Middle frontal gyrus (tissue), 1 donor: ENCODE data around the gene GPX7.

Source experiments
- DNase-seq: peaks from one replicate; pipeline ENCODE4 v3.0.0-alpha.2; 2015; ENCODE audit warnings: low spot score; ENCODE audit errors: extremely low spot score

Gene GPX7

GRCh38 chr1:52585474-52585873 lies 16.7 kb upstream of the GPX7 start:
- no peak for DNase-seq

- DNase-seq = no peak
Measured at GRCh38 chr1:52588027-52588426, 14.1 kb upstream of the GPX7 start.

- no peak for DNase-seq
Measured at GRCh38 chr1:52588535-52588934, 13.6 kb upstream of the GPX7 start.

GRCh38 chr1:52590266-52590665 lies 11.9 kb upstream of the GPX7 start:
- no peak for DNase-seq

GRCh38 chr1:52592637-52593323 lies 9.4 kb upstream of the GPX7 start:
- no peak for DNase-seq

- no peak for DNase-seq
Measured at GRCh38 chr1:52593495-52593894, 8.7 kb upstream of the GPX7 start.

GRCh38 chr1:52595061-52595460 lies 7.1 kb upstream of the GPX7 start:
- DNase-seq = no peak

GRCh38 chr1:52597912-52598311 lies 4.3 kb upstream of the GPX7 start:
- DNase-seq = no peak

GRCh38 chr1:52598729-52599128 lies 3.4 kb upstream of the GPX7 start:
- DNase-seq = no peak

GRCh38 chr1:52599236-52599635 lies 2.9 kb upstream of the GPX7 start:
- DNase-seq = no peak

- DNase-seq = no peak
Measured at GRCh38 chr1:52600533-52601179, 1.5 kb upstream of the GPX7 start.

- DNase-seq = no peak
Measured at GRCh38 chr1:52601519-52601918, 652 bp upstream of the GPX7 start.

- DNase-seq = no peak
Measured at GRCh38 chr1:52602856-52603600, 857 bp downstream of the GPX7 start.

GRCh38 chr1:52603630-52604029 lies 1.5 kb downstream of the GPX7 start:
- no peak for DNase-seq

GRCh38 chr1:52604063-52604770 lies 2.0 kb downstream of the GPX7 start:
- no peak for DNase-seq

GRCh38 chr1:52613636-52614373 lies 11.6 kb downstream of the GPX7 start:
- DNase-seq = no peak

- DNase-seq = no peak
Measured at GRCh38 chr1:52614671-52615070, 12.5 kb downstream of the GPX7 start.

- no peak for DNase-seq
Measured at GRCh38 chr1:52615489-52616042, 13.4 kb downstream of the GPX7 start.

GRCh38 chr1:52621950-52622349 lies 19.8 kb downstream of the GPX7 start:
- no peak for DNase-seq

GRCh38 chr1:52623812-52624211 lies 21.6 kb downstream of the GPX7 start:
- no peak for DNase-seq

- DNase-seq = no peak
Measured at GRCh38 chr1:52627028-52627427, 24.9 kb downstream of the GPX7 start.
